ENCODE data around the gene FOSL2.
A peak's percentile ranks its signal among the peaks of the same experiment; 100 is the strongest.

FOSL2 gene

GRCh38 chr2:28377984-28378678 lies 14.5 kb upstream of the FOSL2 start:
- TF ChIP-seq NFRKB (IDR thresholded peaks at IDR 0.05) = no peak
- TF ChIP-seq FOXA1 (IDR thresholded peaks at IDR 0.05) = no peak
- peak; percentile 35 for TF ChIP-seq PKNOX1 (IDR thresholded peaks at IDR 0.05)
- TF ChIP-seq LEF1 (IDR thresholded peaks at IDR 0.05; ENCODE audit: borderline replicate concordance) = no peak
- DNase-seq (ENCODE audit: extremely low spot score) = no peak
- ChIA-PET CTCF (no interaction called here), POLR2A (no interaction called here)

- POLR2A ChIA-PET = no interaction called here
- no peak for DNase-seq (ENCODE audit: extremely low spot score)
- CTCF ChIA-PET = interaction anchor here (0.6 kb wide), 1 partner anchor 11 kb away, joined by 3 read pairs; no protein-coding TSS in a partner anchor
- TF ChIP-seq PKNOX1 (IDR thresholded peaks at IDR 0.05) (no peak), ARNT (IDR thresholded peaks at IDR 0.05) (no peak), FOXM1 (IDR thresholded peaks at IDR 0.05; ENCODE audit: borderline replicate concordance) (no peak), NFRKB (IDR thresholded peaks at IDR 0.05) (no peak), HDGF (IDR thresholded peaks at IDR 0.05; ENCODE audit: borderline replicate concordance) (no peak), ZNF384 (IDR thresholded peaks at IDR 0.05) (no peak), ELF4 (IDR thresholded peaks at IDR 0.05) (no peak)
These were observed 13.7 kb upstream of the FOSL2 start for GRCh38 chr2:28378679-28379584.

GRCh38 chr2:28380219-28380618 lies 12.4 kb upstream of the FOSL2 start:
- ChIA-PET CTCF (interaction anchor here (0.6 kb wide), 2 partner anchors 37 to 441 kb away, joined by 3 read pairs; no protein-coding TSS in a partner anchor), POLR2A (no interaction called here)
- no peak for TF ChIP-seq SP1 (IDR thresholded peaks at IDR 0.05)
- no peak for TF ChIP-seq SUZ12 (IDR thresholded peaks at IDR 0.05)
- TF ChIP-seq ELF4 (IDR thresholded peaks at IDR 0.05) = no peak
- no peak for TF ChIP-seq HDGF (IDR thresholded peaks at IDR 0.05; ENCODE audit: borderline replicate concordance)
- TF ChIP-seq ZNF384 (IDR thresholded peaks at IDR 0.05) = no peak
- DNase-seq (ENCODE audit: extremely low spot score) = no peak

- DNase-seq (ENCODE audit: extremely low spot score) = no peak
- CTCF ChIA-PET = interaction anchor here (0.6 kb wide), 1 partner anchor 510 kb away, joined by 3 read pairs; no protein-coding TSS in a partner anchor
- TF ChIP-seq CTBP1 (IDR thresholded peaks at IDR 0.05; ENCODE audit: borderline replicate concordance) (no peak), L3MBTL2 (conservative IDR thresholded peaks at IDR 0.05) (no peak), FOXA1 (IDR thresholded peaks at IDR 0.05) (no peak), ELF4 (IDR thresholded peaks at IDR 0.05) (no peak), NFRKB (IDR thresholded peaks at IDR 0.05) (no peak), PKNOX1 (IDR thresholded peaks at IDR 0.05) (no peak), BHLHE40 (IDR thresholded peaks at IDR 0.05; ENCODE audit: borderline replicate concordance) (no peak), ARNT (IDR thresholded peaks at IDR 0.05) (no peak), LEF1 (IDR thresholded peaks at IDR 0.05; ENCODE audit: borderline replicate concordance) (no peak), SP1 (IDR thresholded peaks at IDR 0.05) (no peak), SUZ12 (IDR thresholded peaks at IDR 0.05) (no peak), FOXK2 (IDR thresholded peaks at IDR 0.05) (no peak), HDGF (IDR thresholded peaks at IDR 0.05; ENCODE audit: borderline replicate concordance) (no peak), ZNF384 (IDR thresholded peaks at IDR 0.05) (no peak), TARDBP (IDR thresholded peaks at IDR 0.05) (no peak), FOXM1 (IDR thresholded peaks at IDR 0.05; ENCODE audit: borderline replicate concordance) (no peak)
- POLR2A ChIA-PET = interaction anchor here (2.0 kb wide), 1 partner anchor 9 kb away, joined by 8 read pairs; no protein-coding TSS in a partner anchor
These were observed 11.2 kb upstream of the FOSL2 start for GRCh38 chr2:28381225-28382180.

GRCh38 chr2:28382755-28383154 lies 9.9 kb upstream of the FOSL2 start:
- ChIA-PET POLR2A (interaction anchor here (2.0 kb wide), 1 partner anchor 8 kb away, joined by 8 read pairs; no protein-coding TSS in a partner anchor), CTCF (no interaction called here)
- DNase-seq (ENCODE audit: extremely low spot score) = no peak
- TF ChIP-seq CTBP1 (IDR thresholded peaks at IDR 0.05; ENCODE audit: borderline replicate concordance) = no peak
- TF ChIP-seq SUZ12 (IDR thresholded peaks at IDR 0.05) = no peak
